GM21737 (cell line): ENCODE results near the gene MT2A.
"Not testable (repeated sequence)": the region's sequence is repeated elsewhere in the genome, so short reads cannot be mapped to it uniquely, and the experiment has no call there.

Experiments
- ATAC-seq: cut with Tn5 transposase; IDR thresholded peaks from one replicate; pipeline ENCODE4 v1.9.1; 2021; ENCODE audit warnings: mild to moderate bottlenecking, moderate library complexity; ENCODE audit not compliant: unreplicated experiment

MT2A gene

GRCh38 chr16:56618138-56618537 lies 9.8 kb downstream of the MT2A start:
- ATAC-seq = no peak

GRCh38 chr16:56620339-56620897 lies 12.0 kb downstream of the MT2A start:
- ATAC-seq = no peak

GRCh38 chr16:56621665-56622445 lies 13.5 kb downstream of the MT2A start:
- ATAC-seq = not testable (repeated sequence)

- not testable (repeated sequence) for ATAC-seq
These were observed 14.8 kb downstream of the MT2A start for GRCh38 chr16:56623184-56623583.

GRCh38 chr16:56623637-56624036 lies 15.3 kb downstream of the MT2A start:
- no peak for ATAC-seq

DNA sequence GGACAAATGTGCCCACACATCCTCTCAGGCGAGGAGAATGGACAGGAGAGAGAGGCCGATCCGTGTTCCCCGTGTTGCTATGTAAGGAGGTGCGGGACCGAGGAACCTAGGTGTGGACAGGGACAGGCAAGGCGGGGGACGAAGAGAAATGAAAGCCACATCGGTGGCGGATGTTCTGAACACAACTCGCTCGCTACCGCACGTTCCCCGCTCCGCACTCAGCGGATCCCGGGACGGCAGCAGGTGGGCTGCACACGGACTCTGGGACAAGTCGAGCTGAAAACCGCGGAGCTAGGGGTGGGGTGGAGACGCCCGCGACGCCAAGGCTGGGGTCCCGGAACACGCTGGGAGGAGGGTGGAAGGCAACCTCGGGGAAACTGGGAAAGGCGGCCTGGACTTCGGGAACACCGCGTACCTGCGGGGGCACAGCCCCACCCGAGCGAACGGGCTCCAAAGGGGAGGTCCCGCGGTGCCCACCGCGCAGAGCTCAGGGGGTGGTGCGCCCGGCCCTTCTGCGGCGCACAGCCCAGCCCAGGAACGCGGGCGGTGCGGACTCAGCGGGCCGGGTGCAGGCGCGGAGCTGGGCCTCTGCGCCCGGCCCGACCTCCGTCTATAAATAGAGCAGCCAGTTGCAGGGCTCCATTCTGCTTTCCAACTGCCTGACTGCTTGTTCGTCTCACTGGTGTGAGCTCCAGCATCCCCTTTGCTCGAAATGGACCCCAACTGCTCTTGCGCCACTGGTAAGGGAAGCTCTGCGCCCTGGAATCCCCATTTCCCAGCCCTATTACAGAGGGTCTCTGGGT lies 17.0 kb downstream of the MT2A start, which contains the start of gene MT1E:
Gene MT1E, plus strand, starts transcription at position 642 of the 803 bp plus-strand sequence. Its CDS starts 71 bp downstream, at position 713.
- peak; percentile 55 for ATAC-seq

DNA sequence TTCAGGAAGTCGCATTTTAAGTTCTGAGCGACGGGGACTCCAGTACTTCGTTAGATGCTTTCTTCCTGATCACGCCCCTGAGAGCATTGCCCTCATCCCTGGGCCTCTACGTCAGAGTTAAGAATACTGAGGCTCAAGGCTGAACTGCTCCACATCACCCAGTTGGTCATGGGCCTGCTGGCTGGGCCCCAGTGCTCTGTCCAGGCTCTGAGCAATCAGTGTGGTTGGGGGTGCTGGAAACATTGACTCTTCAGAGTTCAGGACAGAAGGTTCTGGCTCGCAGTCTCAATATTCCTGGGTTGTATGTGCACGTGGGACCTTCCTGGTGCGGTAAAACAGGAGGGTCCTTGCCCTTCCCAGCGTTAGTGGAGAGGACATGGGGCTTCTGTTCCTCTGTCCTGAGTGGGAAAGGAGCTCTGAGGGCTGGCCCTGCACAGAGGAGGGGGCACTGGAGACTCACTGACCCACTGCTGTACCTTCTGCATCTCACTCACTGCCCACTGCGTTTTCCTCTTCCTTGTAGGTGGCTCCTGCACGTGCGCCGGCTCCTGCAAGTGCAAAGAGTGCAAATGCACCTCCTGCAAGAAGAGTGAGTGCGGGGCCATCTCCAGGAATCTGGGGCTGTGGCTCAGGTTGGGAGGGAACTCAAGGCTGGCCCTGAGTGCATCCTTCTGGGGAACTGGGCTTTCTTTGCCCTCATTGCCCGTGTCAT lies 17.7 kb downstream of the MT2A start:
- ATAC-seq = no peak

GRCh38 chr16:56626685-56627084 lies 18.3 kb downstream of the MT2A start:
- no peak for ATAC-seq

- ATAC-seq = no peak
These were observed 20.3 kb downstream of the MT2A start for GRCh38 chr16:56628486-56629350.

DNA sequence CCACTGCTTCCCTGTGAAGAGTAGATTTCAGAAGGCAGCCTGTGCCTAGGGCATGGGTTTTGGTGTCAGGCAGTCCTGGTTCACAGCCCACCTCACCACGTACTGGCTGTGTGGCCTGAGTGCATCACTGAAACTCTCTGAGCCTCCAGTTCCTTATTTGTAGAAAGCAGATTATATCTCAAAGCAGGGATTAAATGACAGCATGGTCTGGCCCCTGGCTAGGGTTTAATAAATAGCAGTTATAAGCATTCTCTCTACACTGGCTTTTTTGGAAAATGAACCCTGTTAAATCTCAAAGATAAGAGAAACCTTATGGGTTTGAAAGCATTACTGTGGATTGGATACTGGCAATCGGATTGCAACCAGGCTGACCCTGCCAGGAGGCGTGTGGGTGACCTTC lies 21.1 kb downstream of the MT2A start:
- ATAC-seq = no peak

GRCh38 chr16:56630134-56630533 lies 21.8 kb downstream of the MT2A start:
- ATAC-seq = peak; percentile 60

GRCh38 chr16:56631197-56631596 lies 22.8 kb downstream of the MT2A start:
- no peak for ATAC-seq

DNA sequence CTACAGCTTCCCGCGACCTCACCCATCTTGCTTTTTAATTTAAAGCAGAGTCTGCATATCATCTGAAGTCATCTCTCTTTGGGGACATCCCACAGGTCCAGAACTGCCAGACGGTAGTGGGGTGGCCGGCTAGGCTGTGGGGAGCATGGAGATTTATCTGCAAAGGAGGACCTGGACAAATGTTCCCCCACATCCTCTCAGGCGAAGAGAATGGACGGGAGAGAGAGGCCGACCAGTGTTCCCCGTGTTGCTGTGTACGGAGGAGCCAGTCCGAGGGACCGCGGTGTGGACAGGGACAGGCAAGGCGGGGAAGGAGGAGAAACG lies 23.4 kb downstream of the MT2A start:
- ATAC-seq = no peak

DNA sequence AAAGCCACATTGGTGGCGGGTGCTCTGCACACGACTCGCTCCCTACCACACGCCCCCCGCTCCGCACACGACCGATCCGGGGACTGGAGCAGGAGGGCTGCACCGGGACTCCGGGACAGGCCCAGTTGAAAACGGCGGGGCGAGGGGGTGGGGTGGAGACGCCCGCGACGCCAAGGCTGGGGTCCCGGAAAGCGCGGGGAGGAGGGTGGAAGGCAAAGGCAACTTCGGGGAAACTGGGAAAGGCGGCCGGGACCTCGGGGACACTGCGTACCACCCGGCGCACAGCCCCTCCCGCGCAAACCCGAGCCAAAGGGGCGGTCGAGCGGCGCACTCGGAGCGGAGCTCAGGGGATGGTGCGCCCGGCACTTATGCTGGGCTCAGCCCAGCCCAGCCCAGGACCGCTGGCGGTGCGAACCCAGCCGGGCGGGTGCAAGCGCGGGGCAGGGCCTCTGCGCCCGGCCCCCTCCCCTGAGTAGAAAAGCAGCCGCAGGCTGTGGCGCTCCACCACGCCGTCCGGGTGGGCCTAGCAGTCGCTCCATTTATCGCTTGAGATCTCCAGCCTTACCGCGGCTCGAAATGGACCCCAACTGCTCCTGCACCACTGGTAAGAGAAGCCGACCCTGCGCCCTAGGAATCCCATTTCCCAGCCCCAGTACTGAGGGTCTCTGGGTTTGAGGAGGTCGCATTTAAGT lies 23.9 kb downstream of the MT2A start, which contains the start of gene MT1M:
Gene MT1M, plus strand, starts transcription at position 504 of the 692 bp plus-strand sequence. Its CDS starts 73 bp downstream, at position 577.
- no peak for ATAC-seq

GRCh38 chr16:56632848-56633365 lies 24.5 kb downstream of the MT2A start:
- no peak for ATAC-seq

GRCh38 chr16:56633535-56633934 lies 25.2 kb downstream of the MT2A start:
- no peak for ATAC-seq

- no peak for ATAC-seq
These were observed 26.5 kb downstream of the MT2A start for GRCh38 chr16:56634715-56635440.

GRCh38 chr16:56635441-56635967 lies 27.1 kb downstream of the MT2A start:
- no peak for ATAC-seq
